T-helper 1 cell treated with Interleukin-12 subunit alpha and Interleukin-12 subunit beta and Interleukin-4 antibody, amounts not matched to agents 30 ng/mL and 1 ng/mL, for 36 hours (primary cell): ENCODE results near the gene PPOX. TPM values are rescaled to one million over a fixed set of nuclear protein-coding genes. Genes with fewer than 3 reads are reported as not detected.

Experiments
- intact Hi-C: fragments of 100-400 bp; cut with micrococcal nuclease; formaldehyde crosslinking; loops from one replicate; pipeline ENCODE4 v1.15.1; 2024
- total RNA-seq: library from RNA; stranded (reverse); gene quantifications from 2 replicates; pipeline ENCODE4 v1.2.3, GENCODE V29; 2022

PPOX gene
- 29.5 and 30.7 TPM in 2 replicates for total RNA-seq

- intact Hi-C loops, result loop anchor here (1.0 kb wide), 8 partner anchors 8 to 125 kb away; partner anchors contain the start of genes B4GALT3, DEDD, NDUFS2 and UFC1
Measured at GRCh38 chr1:161165742-161166668, at the start of gene PPOX. Gene PPOX (plus strand): TSS chr1:161166426. CDS start chr1:161166848, 422 bp downstream.

DNA sequence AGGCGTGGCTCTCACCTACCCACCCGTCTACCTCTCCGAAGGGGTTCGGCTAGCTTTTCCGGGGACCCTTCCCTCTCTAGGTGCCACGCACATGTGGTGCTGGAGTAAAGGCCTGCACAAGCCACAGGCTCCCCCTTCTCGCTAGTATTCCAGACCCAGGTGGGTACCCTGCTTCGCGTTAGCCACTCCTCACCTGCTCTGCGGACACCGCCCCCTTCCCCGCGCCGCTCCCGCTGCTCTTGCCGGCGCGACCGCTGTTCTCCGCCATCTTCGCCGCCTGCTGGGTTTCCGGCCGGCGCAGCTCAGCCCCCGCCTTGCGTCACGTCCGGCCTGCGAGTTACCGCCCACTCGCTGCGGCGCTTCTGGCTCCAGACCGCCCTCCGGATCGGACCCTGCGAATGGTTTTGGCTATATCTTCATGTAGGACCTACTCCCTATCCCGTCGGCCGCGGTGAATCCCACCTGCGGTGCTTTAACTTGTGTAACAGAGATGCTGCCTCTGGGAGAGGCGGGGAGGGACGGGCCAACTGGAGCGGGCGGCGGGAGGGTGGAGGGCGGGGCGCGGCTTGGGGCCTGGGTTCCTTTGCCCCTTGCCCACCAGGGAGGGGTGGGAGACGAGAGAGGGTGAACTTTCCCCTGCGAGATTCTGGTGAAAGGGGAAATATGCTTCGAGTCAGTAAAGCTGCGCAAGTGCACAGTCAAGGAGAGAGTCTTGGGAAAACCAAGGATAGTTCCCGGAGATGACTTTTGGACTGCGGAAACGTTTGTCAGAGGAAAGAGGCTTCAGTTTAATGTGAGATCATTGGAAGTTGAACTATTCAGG is 48.3 kb upstream of the PPOX start, which contains the start of the genes NIT1 and PFDN2:
Gene NIT1, plus strand, starts transcription at position 347 of the 823 bp plus-strand sequence. Its CDS starts 72 bp downstream, at position 419.
Gene PFDN2, minus strand, starts transcription at position 279 of the 823 bp plus-strand sequence. Its CDS starts 11 bp downstream, at position 268.
- intact Hi-C loops, result loop anchor here (1.0 to 10.0 kb wide), 6 partner anchors 20 to 1193 kb away; partner anchors contain the start of genes DCAF8, KLHDC9, SDHC and TAGLN2

- intact Hi-C loops, result loop anchor here (1.0 to 10.0 kb wide), 11 partner anchors 13 to 1194 kb away; partner anchors contain the start of genes B4GALT3, DCAF8, DEDD and NDUFS2
Measured at GRCh38 chr1:161119092-161119903, 46.9 kb upstream of the PPOX start.

- intact Hi-C loops, result no loop called here
Measured at GRCh38 chr1:161121042-161121650, 45.1 kb upstream of the PPOX start.

DNA sequence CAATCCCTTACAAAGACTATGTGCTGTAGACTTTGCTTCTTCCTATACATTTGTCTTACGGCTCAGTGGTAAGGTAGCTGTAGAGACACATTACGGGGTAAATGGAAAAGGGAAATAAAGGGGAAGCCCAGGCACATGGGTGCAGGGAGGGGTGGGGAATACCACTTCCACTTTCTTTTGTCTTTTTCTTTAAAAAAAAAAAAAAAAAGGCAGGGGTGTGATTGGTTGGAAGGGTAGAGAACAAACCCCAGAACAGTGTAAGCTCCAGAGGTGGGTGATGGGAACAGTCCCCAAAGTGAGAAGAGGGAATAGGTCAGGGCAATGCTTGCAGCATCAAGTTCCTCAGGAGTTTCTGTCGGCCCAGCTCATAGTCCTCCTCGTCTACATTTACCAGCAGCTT is 44.4 kb upstream of the PPOX start:
- intact Hi-C loops, result no loop called here

DNA sequence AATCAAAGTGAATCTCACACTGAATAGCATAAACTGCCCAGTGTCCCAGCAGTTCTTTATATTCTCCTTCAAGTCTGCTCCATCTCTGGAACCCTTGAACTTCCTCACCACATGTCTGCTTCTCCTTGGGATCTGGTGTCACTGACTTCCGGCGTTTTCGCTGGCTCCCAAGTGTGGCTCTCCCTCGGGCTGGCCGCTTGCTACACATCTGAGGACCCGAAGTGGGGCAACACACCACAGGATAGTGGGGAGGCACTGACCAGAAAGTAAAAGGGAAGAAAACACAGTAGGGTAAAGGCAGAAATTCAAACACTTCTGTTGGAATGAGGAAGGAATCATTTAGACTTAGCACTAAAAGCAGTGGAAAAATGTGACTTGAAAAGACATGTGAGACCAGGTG is 43.3 kb upstream of the PPOX start:
- intact Hi-C loops, result no loop called here

- intact Hi-C loops, result no loop called here
Measured at GRCh38 chr1:161127649-161128048, 38.6 kb upstream of the PPOX start.

DNA sequence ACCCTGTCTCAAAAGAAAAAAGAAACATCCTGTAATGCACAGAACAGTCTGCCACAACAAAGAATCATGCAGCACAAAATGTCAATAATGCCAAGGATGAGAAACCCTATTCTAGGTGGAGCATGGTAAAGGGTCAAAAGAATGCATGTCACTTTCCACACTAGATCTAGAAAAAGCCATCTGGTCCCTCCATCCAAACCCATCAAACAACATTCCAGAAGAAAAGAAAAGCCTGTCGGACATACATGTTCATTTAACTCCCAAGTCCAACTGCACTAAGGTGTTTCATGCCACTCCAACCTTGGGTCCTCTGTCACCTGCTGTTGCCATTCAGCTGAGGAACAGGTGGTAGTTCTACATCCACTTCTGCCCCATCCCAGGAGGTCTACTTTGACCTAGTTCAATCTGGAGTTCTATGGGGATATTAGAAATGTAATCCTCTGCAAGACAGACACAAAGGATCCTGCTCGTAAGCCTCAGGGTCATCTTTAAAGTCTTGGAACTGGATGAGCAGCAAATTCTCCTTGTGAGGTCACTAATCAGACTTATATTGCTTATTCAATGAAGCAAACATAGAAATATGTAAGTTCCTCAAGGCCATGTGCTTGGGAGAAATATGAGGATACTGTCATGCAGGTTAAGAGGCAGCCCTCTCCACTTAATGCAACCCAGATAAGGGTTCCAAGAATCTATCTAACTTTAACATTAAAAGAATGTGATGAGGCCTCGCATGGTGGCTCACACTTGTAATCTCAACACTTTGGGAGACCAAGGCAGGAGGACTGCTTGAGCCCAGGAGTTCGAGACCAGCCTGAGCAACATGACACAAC is 37.4 kb upstream of the PPOX start:
- intact Hi-C loops, result no loop called here

GRCh38 chr1:161130266-161130665 is 36.0 kb upstream of the PPOX start:
- intact Hi-C loops, result loop anchor here (5.0 kb wide), 1 partner anchor 597 kb away; no protein-coding TSS in a partner anchor

DNA sequence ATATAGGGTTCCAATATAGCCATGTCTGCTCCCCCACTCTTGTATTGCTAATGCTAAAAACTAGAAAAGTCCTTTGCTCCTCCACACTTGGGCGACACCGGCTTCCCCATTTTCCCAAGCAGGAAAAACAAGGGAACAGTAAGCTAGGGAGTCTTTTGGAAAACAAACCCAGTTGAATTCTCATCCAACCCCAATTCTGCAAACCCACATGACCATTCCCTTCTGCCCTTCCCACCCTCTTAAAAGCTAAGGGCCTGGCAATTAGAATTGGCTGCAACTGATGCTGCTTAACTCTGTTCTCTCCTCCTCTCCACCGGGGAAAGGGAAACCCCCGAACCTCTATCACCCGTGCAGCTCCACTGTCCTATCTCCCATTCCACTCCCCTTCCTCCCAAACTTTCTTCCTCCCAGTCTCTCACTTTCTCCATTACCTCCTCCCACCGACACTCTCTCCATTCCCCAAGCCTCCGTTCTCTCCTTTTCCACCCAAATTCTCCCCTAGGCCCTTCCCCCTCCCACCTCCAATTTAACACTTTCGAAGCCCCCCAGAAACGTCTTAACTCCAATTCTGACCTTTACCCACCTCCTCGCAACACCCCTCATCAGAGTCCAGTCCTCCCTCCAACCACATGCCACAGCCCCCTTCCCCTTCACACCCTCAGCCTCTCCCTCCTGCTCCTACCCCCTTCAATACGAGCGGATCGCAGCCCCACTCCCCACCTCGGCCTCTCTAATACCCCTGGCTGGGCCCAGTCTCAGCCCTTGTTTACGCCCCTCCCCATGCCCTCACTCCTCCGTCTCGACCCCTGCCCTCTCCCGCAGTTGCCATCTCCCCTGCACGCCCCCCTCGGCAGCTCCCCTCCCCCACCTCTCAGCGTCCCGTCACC is 34.5 kb upstream of the PPOX start:
- intact Hi-C loops, result loop anchor here (1.0 to 5.0 kb wide), 12 partner anchors 12 to 596 kb away; partner anchors contain the start of genes B4GALT3, NDUFS2, PPOX and UFC1

GRCh38 chr1:161132410-161133219 is 33.6 kb upstream of the PPOX start, which contains the start of gene DEDD:
Gene DEDD (minus strand): TSS chr1:161132667. CDS start chr1:161124462, 8,205 bp downstream.
- intact Hi-C loops, result loop anchor here (1.0 to 5.0 kb wide), 12 partner anchors 13 to 595 kb away; partner anchors contain the start of genes B4GALT3, NDUFS2, PPOX and UFC1

DNA sequence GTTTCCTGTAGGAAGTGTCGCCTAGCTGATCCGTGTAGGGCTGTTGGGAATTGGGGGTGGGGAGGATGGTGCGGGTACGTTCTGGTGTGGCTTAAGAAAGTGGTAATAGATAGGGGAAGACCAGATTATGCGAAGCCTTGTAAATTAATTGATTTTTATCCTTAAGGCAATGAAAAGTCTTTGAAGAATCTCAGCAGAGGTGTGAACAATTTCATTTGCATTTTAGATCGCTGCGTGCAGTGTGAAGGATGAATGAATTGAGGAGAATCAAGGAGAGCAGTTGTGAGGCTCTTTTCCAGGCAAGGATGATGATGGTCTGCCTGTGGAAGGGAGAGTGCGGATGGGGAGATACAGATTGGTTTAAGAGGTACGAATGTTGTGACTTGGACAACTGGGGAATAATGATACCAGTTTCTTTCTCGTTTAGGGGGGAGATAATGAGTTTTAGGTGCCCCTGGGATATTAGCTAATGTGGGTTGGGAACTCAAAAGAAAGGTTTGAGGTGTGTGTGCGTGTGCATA is 32.9 kb upstream of the PPOX start:
- intact Hi-C loops, result loop anchor here (5.0 kb wide), 1 partner anchor 594 kb away; no protein-coding TSS in a partner anchor

DNA sequence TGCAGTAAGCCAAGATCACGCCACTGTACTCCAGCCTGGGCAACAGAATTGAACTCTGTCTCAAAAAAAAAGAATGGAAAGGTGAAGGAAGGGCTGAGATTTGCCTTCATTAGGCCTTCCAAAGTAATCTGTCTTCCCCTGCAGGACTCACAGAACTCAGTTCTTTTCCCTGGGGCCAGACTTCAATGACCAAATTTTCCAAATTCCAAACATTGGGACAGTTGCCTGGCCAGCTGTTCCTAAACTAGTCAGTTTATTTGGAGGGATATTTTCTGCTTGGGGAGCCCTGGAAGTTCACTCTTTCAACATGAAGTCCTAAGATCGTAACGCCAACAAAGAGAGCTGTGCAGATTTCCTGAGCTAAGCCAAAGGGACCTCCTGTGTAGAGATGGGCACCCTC is 28.3 kb upstream of the PPOX start:
- intact Hi-C loops, result no loop called here

DNA sequence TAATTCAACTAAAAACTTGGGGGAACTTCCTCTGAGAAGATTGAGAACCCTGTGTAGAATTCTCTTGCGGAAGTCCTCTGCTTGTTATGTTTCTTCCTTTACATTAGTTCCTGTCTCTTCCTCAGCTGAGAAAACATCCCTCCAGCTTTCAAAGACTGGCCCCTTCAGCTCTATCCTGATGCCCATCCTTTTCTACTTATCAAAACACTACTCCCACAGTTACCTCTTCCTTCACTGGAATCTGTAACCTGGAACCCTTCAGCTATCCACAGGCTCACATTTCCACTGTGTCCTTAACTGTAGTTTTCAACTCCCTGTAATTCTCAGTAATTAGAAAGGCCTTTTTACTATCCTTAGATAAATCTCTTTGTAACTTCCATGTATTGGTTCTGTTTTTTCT is 27.8 kb upstream of the PPOX start:
- intact Hi-C loops, result no loop called here

DNA sequence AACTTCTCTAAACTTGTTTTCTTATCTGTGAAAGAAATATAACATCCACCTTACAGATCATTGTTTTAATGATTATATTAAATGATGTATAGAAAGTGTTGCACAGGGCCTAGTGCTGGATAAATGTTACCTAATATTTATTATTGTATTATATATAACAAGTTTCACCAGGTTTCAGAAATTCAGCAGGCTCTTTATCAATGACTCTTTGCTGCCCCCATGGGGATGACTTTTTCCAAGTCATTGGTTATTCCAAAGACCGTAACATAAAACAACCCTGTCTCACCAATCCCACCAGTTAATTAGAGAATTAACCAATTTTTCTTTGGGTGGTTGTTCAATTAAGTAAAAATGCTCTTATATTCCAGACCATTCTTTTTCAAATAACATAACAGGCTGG is 26.5 kb upstream of the PPOX start:
- intact Hi-C loops, result loop anchor here (1.0 kb wide), 2 partner anchors 42 to 142 kb away; no protein-coding TSS in a partner anchor

- intact Hi-C loops, result no loop called here
Measured at GRCh38 chr1:161140755-161141400, 25.3 kb upstream of the PPOX start.
